HAP-1 (cell line): ENCODE data around the gene DGKI.

Source experiments
- DNase-seq, 2 experiments: peaks; one replicate each; pipeline ENCODE4 v3.0.0-alpha.2; 2016 to 2020; ENCODE audit warnings: low spot score in 2 of 2
- H3K27me3 ChIP-seq: fragments of 250-450 bp; sonication (Bioruptor Pico); 2 replicates; pipeline ENCODE4 v1.5.1; 2020; ENCODE audit warnings: low read depth, mild to moderate bottlenecking, moderate library complexity
- H3K36me3 ChIP-seq: fragments of 250-450 bp; sonication (Bioruptor Pico); replicated peaks from 2 replicates; pipeline ENCODE4 v1.5.1; 2020; ENCODE audit warnings: mild to moderate bottlenecking
- H3K4me1 ChIP-seq: fragments of 250-450 bp; sonication (Bioruptor Pico); 2 replicates; pipeline ENCODE4 v1.5.1; 2020; ENCODE audit warnings: mild to moderate bottlenecking
- H3K4me3 ChIP-seq: fragments of 250-450 bp; sonication (Bioruptor Pico); 2 replicates; pipeline ENCODE4 v1.5.1; 2020; ENCODE audit warnings: mild to moderate bottlenecking, moderate library complexity
- H3K9me3 ChIP-seq: fragments of 250-450 bp; sonication (Bioruptor Pico); 2 replicates; pipeline ENCODE4 v1.5.1; 2020; ENCODE audit warnings: mild to moderate bottlenecking, moderate library complexity
- in situ Hi-C: fragments of 300-500 bp; cut with MboI; formaldehyde crosslinking; loops from 3 replicates; pipeline ENCODE4 v1.14.3; 2020; ENCODE audit warnings: low sequenced_read_pairs, inconsistent platforms, mixed read lengths

The DGKI gene

GRCh38 chr7:137411446-137411845 is 435.3 kb downstream of the DGKI start:
- in situ Hi-C loops: no loop called here
- Histone ChIP-seq H3K4me1 (no peaks in the 10 kb centered on the region), H3K36me3 (no peaks in the 10 kb centered on the region), H3K27me3 (no peaks in the 10 kb centered on the region), H3K9me3 (no peaks in the 10 kb centered on the region), H3K4me3 (no peak overlapping the region)
- no peak for DNase-seq

GRCh38 chr7:137408126-137408525 is 438.6 kb downstream of the DGKI start:
- no peak for DNase-seq
- Histone ChIP-seq H3K4me3 (no peak overlapping the region), H3K36me3 (no peaks in the 10 kb centered on the region), H3K4me1 (no peaks in the 10 kb centered on the region), H3K9me3 (no peaks in the 10 kb centered on the region), H3K27me3 (no peaks in the 10 kb centered on the region)
- in situ Hi-C loops: no loop called here

GRCh38 chr7:137407078-137407477 is 439.7 kb downstream of the DGKI start:
- no peak overlapping the region for H3K4me3 ChIP-seq
- H3K27me3 ChIP-seq: no peaks in the 10 kb centered on the region
- DNase-seq: no peak
- H3K9me3 ChIP-seq: no peaks in the 10 kb centered on the region
- no peaks in the 10 kb centered on the region for H3K4me1 ChIP-seq
- H3K36me3 ChIP-seq: no peaks in the 10 kb centered on the region
- in situ Hi-C loops: no loop called here

GRCh38 chr7:137404660-137405317 is 442.0 kb downstream of the DGKI start:
- in situ Hi-C loops: no loop called here
- Histone ChIP-seq H3K9me3 (no peaks in the 10 kb centered on the region), H3K36me3 (no peaks in the 10 kb centered on the region), H3K27me3 (no peaks in the 10 kb centered on the region), H3K4me3 (no peak overlapping the region), H3K4me1 (no peaks in the 10 kb centered on the region)
- DNase-seq: no peak

GRCh38 chr7:137403353-137403695 is 443.4 kb downstream of the DGKI start:
- Histone ChIP-seq H3K27me3 (no peaks in the 10 kb centered on the region), H3K36me3 (no peaks in the 10 kb centered on the region)
- in situ Hi-C loops: no loop called here

GRCh38 chr7:137402536-137403352 is 444.0 kb downstream of the DGKI start:
- Histone ChIP-seq H3K36me3 (no peaks in the 10 kb centered on the region), H3K9me3 (no peaks in the 10 kb centered on the region), H3K4me1 (no peaks in the 10 kb centered on the region), H3K27me3 (no peaks in the 10 kb centered on the region), H3K4me3 (no peak overlapping the region)
- DNase-seq: no peak
- in situ Hi-C loops: no loop called here

More at GRCh38 chr7:137403353-137403695, 443.4 kb downstream of the DGKI start:
- no peak overlapping the region for H3K4me3 ChIP-seq
- DNase-seq: no peak
- H3K4me1 ChIP-seq: no peaks in the 10 kb centered on the region
- no peaks in the 10 kb centered on the region for H3K9me3 ChIP-seq

GRCh38 chr7:137399827-137400823 is 446.6 kb downstream of the DGKI start:
- Histone ChIP-seq H3K36me3 (no peaks in the 10 kb centered on the region), H3K4me1 (no peaks in the 10 kb centered on the region), H3K4me3 (no peak overlapping the region), H3K27me3 (no peaks in the 10 kb centered on the region), H3K9me3 (no peaks in the 10 kb centered on the region)
- in situ Hi-C loops: no loop called here
- DNase-seq: no peak

- no peaks in the 10 kb centered on the region for H3K9me3 ChIP-seq
- in situ Hi-C loops: no loop called here
- H3K27me3 ChIP-seq: no peaks in the 10 kb centered on the region
- no peak for DNase-seq
- H3K36me3 ChIP-seq: no peaks in the 10 kb centered on the region
- no peaks in the 10 kb centered on the region for H3K4me1 ChIP-seq
- H3K4me3 ChIP-seq: no peak overlapping the region
Measured at GRCh38 chr7:137396051-137396450, 450.7 kb downstream of the DGKI start.

GRCh38 chr7:137395420-137395819 is 451.4 kb downstream of the DGKI start:
- in situ Hi-C loops: no loop called here
- no peaks in the 10 kb centered on the region for H3K27me3 ChIP-seq
- no peak for DNase-seq
- no peaks in the 10 kb centered on the region for H3K36me3 ChIP-seq
- no peaks in the 10 kb centered on the region for H3K4me1 ChIP-seq
- H3K4me3 ChIP-seq: no peak overlapping the region
- no peaks in the 10 kb centered on the region for H3K9me3 ChIP-seq

- H3K4me1 ChIP-seq: no peaks in the 10 kb centered on the region
- in situ Hi-C loops: no loop called here
- no peak for DNase-seq
Measured at GRCh38 chr7:137393570-137393969, 453.2 kb downstream of the DGKI start.

GRCh38 chr7:137390076-137390475 is 456.7 kb downstream of the DGKI start:
- in situ Hi-C loops: no loop called here

More at GRCh38 chr7:137393570-137393969, 453.2 kb downstream of the DGKI start:
- no peaks in the 10 kb centered on the region for H3K27me3 ChIP-seq
- H3K4me3 ChIP-seq: no peak overlapping the region
- no peaks in the 10 kb centered on the region for H3K36me3 ChIP-seq
- H3K9me3 ChIP-seq: no peaks in the 10 kb centered on the region

GRCh38 chr7:137388916-137389315 is 457.9 kb downstream of the DGKI start:
- in situ Hi-C loops: no loop called here
- DNase-seq: no peak
- no peaks in the 10 kb centered on the region for H3K27me3 ChIP-seq
- no peaks in the 10 kb centered on the region for H3K9me3 ChIP-seq
- no peaks in the 10 kb centered on the region for H3K4me1 ChIP-seq
- H3K36me3 ChIP-seq: no peaks in the 10 kb centered on the region
- H3K4me3 ChIP-seq: no peak overlapping the region

More at GRCh38 chr7:137390076-137390475, 456.7 kb downstream of the DGKI start:
- H3K9me3 ChIP-seq: no peaks in the 10 kb centered on the region
- H3K36me3 ChIP-seq: no peaks in the 10 kb centered on the region
- no peak overlapping the region for H3K4me3 ChIP-seq
- no peaks in the 10 kb centered on the region for H3K4me1 ChIP-seq
- DNase-seq: no peak
- H3K27me3 ChIP-seq: no peaks in the 10 kb centered on the region

GRCh38 chr7:137386966-137387365 is 459.8 kb downstream of the DGKI start:
- H3K4me3 ChIP-seq: no peak overlapping the region
- no peaks in the 10 kb centered on the region for H3K9me3 ChIP-seq
- in situ Hi-C loops: no loop called here
- no peaks in the 10 kb centered on the region for H3K27me3 ChIP-seq
- no peaks in the 10 kb centered on the region for H3K36me3 ChIP-seq
- no peaks in the 10 kb centered on the region for H3K4me1 ChIP-seq
- no peak for DNase-seq
